Activated CD4-positive, CD25-positive, alpha-beta regulatory T cell treated with anti-CD3 and anti-CD28 coated beads, Interleukin-2, amount 50 U/mL, for 16 hours (primary cell): ENCODE results near the gene MAP4K4.

Source experiments
- DNase-seq: peaks from one replicate; pipeline ENCODE4 v3.0.0-alpha.2; 2020; ENCODE audit warnings: low read depth, low spot score

Gene MAP4K4

DNA sequence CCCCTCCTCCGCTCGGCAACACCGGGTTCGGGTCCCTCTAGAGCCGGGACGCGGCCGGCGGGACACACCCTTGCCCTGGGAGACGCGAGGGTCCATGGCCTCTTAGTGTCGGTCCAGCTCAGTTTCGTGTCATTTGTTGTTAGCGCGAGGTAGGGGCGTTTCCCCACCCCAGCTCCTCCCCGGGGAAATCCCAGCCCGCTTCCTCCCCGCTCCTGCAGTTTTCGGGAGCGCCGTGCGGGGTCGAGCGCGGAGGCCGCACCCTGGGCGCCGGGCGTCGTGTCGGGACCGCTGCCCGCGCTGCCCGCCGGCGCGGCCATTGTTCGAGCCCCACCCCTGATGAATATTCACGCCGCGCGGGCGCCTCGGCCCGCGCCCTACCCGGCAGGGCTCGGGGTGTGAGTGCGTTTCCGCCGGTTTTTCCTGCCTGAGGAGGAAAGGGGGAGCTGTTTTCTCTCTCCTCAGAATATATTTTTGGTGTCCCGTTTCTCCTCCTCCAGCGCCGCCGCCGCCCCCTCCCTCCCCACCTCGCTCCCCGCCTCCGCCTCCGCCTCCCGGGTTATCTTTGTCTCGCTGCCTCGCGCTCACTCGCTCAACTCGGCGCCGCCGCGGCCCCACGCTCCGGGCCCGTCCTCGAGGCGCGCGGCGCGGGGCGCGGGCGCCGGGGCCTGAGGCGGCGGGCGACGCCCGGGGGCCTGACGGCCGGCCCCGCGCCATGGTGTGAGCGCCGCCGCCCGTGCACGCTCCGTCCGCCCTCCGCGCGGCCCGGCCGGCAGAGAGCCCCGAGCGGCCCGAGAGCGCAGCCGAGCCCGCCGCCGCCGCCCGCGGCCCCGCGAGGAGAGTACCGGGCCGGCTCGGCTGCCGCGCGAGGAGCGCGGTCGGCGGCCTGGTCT is at the start of gene MAP4K4:
TSS of gene MAP4K4 (plus strand) at position 584 of the 890 bp plus-strand sequence. CDS start 374 bp downstream, outside the sequence.
- no peak for DNase-seq

DNA sequence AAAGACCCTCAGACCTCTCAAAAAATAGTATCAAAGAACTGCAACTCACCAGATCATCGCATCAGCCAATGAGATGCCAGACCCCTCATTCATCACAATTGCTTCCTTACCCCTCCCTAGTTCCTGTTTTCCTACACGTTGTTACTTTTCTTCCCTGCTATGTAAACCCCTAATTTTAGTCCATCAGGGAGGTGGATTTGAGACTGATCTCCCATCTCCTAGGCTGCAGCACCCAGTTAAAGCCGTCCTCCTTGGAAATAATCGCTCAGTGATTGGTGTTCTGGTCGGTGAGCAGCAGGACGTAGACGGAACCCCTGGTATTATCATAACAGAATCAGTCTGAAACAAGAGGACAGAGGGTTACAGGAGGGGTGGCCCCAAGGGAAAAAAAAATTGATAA is 44.0 kb upstream of the MAP4K4 start:
- no peak for DNase-seq

DNA sequence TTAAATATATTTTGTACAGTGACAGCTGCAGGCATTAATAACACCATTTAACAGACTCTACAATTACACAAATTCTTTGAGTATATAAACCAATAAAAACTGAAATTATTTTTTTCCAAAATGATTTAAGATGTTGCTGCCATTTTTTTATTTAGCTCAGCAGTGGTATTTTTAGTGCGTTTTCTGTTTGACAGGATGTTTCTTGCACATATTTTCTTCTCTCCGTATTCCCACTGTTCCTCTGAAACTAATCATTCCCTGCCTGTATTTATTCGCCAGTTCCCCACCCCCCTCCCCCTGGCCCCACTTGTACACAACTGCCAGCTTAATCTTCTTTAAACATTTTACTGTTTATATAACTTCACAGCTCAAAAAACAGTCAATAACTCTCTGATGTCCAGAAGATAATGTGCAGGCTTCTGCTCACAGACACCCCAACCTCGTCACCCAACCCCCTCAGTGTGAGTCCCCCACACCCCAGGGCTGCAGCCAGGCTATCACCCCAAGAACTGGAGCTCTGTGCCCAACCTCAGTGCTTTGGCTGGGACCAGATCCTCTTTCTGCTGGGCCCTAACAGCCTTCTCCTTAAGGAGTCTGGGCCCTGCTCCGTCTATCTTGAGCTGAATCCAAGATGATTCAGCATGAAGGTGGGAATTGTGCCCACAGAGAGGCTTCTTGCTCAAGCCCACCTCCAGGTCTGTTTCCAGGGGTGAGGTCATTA is 41.6 kb upstream of the MAP4K4 start:
- no peak for DNase-seq

DNA sequence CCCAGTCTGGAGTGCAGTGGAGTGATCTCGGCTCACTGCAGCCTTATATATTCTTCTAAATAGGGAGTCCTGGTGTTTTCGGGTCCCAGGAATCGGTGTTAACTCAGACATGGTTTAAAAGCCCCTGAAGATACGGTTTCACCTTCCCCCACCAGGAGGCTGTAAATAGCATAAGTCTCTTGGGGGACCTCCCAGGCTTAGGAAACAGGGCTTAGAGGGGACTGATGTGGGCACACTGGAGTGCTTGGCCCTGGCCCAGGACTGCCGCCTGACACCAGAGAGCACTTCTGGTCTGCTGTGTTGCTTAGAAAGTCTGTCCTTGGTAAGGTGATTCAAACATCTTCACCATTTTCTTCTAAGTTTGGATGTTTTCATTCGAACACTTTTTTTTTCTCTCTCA is 39.7 kb upstream of the MAP4K4 start:
- DNase-seq, result no peak

DNA sequence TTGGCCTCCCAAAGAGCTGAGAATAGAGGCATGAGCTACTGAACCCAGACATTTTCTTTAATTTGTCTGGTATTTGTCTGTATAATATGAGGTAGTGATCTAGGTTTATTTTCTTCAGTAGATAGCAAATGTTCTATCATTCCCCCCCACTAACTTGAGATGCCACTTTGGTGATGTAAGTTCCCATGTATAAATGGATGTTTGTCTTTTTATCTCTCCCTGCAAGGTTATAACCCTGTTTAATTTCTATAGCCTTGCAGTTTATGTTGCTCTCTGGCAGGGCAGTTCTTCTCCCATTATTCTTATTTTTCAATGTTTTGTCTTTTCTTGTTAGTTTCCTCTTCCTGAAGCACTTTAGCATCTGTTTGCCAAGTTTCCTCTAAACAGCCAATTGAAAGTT is 39.1 kb upstream of the MAP4K4 start:
- DNase-seq, result no peak

DNA sequence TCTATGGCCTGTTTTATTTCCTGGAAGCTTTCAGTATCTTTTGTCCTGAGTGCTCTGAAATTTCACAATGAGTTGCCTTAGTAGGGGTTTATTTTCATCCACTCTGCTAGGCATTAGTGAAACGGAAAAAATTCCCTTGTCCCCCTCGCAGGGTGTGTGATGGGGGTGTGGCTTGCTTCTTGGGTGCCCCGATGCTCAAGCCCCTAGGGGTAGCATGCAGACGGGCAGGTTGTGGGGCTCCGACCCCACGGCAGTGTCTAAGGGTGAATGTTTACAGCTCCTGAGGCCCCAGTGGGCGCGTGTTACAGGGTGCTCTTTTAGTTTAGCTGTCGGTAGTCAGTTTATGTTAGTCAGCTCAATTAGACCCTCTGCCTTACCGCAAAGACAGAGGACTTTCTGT is 32.2 kb upstream of the MAP4K4 start:
- no peak for DNase-seq

DNA sequence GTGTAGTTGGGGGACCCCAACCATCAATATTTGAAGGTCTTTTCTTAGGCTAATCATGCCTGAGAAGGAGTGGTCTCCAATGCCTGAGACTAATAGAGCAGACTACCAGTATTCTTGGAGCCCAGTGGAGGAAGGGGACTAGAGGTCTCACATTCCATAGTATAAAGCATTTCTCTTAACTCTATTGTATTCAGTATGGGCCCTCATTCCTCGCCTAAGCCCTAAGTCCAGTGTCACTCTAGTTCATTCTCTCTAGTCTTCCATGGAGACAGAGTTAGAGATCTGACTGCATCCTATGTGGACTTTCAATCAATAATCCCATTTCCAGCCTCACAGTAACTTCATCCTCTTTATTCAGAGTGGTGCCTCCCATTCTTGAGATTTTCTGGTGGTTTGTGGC is 29.7 kb upstream of the MAP4K4 start:
- no peak for DNase-seq

DNA sequence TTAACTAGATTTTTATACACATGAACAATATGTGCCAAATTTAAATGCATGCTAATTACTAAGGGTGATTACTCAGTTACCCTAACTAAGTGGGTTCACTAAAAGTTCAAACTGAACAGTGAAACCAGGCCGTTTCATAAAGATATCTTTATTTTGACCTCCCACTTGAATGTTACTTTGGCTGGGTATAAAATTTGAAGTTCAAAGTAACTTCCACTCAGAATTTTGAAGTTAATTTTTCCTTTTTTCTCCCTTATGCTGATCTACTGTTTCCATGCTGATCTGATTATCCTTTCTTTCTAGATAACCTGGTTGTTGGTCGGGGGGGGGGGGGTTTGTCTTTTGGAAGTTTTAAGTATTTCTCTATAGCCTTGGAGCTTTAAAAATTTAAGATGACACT is 25.5 kb upstream of the MAP4K4 start:
- no peak for DNase-seq

DNA sequence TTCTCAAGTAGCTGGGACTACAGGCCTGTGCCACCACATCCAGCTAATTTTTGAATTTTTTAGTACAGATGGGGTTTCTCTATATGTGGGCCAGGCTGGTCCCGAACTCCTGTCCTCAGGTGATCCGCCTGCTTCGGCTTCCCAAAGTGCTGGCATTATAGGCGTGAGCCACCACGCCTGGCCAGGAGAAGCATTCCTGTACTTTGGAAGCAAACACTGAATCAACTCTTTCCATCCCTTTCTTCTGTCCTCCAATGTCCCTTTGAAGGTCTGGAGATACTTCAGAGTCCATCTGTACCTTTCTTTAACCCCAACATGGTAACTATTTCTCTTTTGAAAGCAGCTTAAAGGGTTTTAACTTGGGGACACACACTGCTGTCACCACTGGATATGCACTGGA is 23.6 kb upstream of the MAP4K4 start:
- no peak for DNase-seq

DNA sequence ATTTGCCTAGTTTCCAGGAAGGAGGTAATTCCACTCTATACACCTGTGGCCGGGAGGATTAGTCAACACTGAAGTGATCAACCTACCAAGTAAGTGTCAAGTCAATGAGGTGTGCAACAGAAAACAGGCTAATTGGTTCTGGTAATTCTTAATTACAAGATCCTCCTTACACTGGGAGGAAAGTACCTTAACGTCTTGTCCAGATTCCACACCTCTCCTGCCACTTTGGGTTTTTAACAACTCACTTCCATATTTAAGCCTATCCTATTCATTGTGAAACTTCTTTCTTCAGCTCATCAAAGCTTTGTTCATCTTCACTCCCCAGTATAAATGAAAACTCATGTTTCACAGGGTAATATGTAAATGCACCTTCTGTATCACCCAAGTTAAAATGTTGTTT is 22.0 kb upstream of the MAP4K4 start:
- DNase-seq, result no peak

DNA sequence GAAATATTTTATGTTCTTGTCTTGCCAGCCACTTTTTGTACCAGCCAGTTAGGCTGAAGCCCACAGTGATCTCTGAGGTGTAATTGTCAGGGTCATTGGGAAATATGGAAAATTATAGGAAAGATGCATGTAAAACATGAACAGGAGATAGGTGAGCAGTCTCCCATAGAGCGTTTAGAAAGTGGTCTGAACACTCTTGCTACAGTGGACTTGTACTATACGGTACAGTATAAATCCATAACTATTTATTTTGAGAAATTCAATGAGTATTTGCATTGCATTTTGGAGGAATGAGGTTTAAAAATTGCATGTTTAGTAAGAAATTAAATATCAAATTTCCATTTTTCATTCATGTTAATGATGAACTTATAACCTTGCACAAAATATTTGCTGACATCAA is 20.8 kb upstream of the MAP4K4 start:
- DNase-seq, result no peak

DNA sequence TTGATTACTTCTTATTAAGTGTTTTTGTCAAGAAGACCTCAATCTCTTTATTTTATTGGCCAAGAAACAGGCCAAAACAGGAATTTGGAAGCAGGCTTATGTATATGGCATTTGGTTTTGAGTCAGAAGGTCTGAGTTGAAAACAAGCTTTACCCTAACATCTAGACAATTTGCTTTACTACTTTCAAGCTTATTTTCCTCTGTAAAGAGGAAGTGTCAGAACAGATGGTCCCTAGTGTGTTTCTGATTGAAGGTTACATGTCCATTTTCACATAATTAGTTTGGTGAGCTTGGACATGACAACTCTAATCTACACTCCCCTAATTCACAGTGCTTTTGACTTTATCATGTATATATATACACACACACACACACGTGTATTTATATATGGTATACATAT is 19.8 kb upstream of the MAP4K4 start:
- no peak for DNase-seq

DNA sequence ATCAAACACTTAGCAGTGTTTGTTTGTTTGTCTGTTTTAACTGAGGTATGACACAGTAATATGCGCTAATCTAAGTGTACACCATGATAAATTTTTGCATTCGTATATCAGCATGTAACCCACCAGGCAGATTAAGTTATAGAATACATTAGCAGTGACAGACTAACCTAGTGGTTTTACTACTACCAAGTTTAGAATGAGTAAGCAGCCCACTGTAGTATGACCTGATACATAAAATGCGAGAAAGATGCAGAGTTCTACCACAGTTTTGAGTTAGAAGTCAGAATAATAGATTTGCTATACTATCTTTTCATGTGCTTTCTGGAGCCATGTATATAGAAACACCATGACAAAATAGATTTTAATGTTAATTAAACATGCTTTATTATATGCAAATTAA is 19.1 kb upstream of the MAP4K4 start:
- DNase-seq, result no peak

DNA sequence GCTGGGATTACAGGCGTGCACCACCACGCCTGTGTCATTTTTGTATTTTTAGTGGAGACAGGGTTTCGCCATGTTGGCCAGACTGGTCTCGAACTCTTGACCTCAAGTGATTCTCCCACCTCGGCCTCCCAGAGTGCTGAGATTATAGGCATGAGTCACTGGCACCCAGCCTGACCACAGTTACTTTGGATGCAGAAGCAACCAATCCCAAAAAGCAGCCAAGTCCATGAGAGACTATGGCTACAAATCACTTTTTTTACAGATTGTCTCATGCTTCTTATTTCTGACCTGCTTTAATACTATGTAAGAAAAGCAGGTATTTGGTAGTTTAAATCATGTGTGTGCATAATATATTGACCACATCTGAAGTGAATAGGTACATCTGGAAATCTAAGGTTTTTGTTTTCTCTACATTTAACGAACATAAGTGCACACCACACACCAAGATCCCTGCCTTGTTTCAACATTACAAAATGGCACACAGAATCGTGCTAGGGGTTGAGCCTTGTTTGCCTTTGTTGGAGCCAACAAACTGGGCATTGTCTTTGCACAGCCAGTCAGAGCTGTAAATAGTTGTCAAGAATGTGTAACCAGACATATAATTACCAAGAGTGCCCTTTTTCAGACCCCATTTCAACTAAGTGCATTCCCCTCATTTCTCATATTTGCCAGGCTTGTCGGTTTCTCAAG is 18.3 kb upstream of the MAP4K4 start:
- DNase-seq, result no peak

DNA sequence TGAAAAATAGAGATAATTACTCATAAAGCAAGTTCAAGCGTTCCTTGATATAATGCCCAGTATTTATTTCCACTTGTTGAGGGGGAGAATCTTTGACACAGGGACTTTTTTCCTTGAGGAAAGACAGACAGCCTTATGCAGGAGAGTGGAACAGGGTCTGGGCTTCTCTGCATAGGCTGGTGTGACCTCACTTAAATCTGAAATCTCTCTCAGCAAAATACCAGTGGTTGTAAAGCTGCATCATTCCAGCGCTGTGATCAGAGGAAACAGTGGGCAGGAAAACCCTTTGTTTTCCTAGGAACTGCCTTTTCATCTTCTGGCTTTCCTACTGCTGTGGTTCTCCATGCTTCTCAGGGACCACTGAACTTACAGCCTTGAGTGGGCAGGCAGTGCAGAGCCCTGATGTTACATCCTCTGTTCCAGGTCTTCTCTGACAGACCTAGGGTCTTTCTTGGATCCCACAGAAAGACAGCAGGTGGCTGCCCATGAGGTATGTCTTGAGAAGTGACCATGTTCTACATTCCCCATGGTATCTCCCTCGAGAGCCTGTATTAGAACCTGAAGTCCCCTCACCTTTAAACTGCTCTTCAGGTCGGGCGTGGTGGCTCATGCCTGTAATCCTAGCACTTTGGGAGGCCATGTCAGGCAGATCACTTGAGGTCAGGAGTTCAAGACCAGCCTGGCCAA is 17.6 kb upstream of the MAP4K4 start:
- no peak for DNase-seq

DNA sequence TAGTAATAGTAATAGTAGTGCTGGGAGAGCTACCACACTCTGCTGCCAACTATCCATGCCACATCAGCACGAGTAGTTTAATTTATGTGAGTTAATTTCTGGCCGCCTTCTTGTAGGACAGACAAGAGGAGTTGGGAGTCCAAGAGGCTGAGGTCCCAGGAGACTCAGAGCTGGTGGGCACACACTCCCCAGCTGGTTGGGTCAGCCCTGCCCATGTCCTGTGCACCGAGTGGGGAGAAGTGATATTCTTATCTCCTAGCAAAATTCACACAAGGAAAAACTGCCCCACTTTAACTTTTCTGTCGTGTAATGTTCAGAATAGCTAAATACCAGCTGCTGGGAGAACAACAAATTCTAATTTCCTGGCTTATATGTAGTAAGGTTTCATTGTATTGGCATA is 15.2 kb upstream of the MAP4K4 start:
- DNase-seq, result no peak

DNA sequence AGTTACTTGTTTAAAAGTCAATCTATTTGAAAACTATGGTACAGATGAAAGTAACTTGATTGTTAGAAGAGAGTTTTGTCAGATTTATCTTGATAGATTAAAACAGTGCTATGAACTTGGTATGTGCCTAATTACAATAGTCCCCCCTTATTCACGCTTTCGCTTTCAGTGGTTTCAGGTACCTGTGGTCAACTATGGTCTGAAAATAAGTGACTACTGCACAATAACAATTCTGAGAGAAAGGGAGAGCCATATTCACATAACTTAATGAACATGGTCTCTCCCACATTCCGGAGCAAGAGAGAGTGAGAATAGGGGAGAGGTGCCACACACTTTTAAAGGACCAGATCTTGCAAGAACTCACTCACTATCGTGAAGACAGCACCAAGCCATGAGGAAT is 13.2 kb upstream of the MAP4K4 start:
- no peak for DNase-seq

DNA sequence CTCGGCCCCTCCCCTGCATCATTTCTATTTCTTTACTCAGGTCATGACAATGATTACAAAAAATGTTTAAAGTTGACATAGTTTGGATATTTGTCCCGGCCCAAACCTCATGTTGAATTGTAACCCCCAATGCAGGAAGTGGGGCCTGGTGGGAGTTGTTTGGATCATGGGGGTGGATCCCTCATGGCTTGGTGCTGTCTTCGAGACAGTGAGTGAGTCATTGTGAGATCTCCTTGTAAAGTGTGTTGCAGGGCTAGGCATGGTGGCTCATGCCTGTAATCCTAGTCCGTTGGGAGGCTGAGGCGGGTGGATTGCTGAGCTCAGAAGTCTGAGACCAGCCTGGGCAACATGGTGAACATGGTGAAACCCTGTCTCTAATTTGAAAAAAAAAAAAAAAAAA is 9.2 kb upstream of the MAP4K4 start:
- DNase-seq, result no peak

DNA sequence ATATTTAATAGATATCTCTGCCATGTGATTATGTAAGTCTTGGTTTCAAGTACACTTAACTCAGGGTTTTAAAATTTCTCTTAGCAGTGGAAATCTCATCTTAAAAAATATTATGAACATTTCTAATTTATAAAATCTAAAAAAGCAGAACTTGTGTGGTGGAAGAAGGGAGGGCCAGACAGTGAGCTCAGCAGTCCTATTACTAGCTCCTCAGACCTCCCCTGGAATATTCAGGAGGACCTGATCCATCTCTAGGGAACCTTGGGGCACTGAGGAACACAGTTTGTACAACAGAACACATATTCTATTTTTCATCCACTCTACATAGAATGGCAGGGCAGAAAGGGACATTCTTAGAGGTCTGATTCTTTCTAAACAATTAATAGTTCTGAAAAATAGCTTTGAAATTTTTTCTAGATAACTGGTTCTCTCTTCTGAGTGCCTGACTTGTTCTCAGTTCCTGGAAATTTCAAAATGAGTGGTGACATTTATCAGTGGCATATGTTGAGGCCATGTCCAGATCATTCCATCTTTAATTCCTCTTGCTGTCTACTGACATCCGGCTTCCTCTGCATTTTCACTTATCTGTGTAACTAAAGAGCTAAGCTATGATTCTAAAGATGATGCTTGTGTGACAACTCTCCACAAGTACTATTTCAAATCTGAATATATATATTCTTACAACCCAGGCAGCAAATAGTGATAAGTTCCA is 8.2 kb upstream of the MAP4K4 start:
- DNase-seq, result no peak

DNA sequence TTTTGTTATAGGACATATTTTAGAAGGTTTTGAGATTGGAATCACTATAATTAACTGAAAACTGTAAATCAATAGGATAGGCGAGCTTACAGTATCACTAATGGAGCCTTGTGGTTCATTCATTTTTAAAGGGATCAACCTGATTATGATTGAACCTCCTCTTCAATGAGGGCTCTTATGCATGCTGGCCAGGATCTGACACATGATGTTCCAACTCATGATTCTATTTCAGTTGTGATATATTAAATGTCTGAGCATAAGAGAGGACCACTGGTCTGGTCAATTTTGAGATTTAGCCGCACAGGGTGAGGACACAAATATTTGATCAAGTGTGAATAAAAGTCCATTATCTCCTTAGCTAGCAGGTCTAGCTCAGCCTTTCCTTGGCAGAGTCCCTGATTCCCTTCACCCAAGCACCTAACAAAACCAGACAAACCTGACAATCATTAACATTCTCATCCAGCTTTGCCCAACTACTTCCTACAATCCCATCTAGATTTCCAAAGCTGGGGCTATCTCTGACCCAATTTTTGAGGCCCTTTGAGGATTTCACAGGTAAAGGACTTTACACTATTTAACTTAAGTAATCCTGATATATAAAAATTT is 6.9 kb upstream of the MAP4K4 start:
- DNase-seq, result no peak

DNA sequence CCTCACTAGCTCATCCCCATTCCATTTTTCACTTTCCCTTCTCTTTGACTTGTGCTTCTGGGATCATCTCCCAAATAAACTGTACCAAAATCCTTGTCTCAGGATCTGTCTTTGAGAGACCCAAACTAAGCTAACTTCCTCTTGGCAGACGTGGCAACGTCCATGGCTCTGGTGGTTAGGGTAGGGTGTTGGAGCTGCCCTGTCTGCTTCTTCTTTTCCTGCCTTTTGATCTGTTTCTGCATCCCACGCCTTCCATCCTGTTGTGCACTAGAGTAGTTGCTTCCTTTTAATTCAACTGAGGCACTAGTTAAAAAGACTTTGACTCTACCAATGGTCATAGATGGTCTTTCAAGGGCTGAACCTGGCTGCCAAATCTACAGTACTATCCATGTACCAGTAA is 5.5 kb upstream of the MAP4K4 start:
- DNase-seq, result no peak
